Stomach (tissue), 4 donors: ENCODE data around the gene PTPRM.

Experiments
- CTCF ChIP-seq, 7 experiments: fragments of 450-650 bp in 4 of 7; fragments of 200-600 bp in 3 of 7; sonication (generic) in 3 of 7; IDR thresholded peaks; one replicate each; pipeline ENCODE4 v1.5.1; 2016 to 2019; ENCODE audit warnings: antibody characterized with exemption in 7 of 7, control low read depth in 2 of 7, mild to moderate bottlenecking in 1 of 7
- POLR2A ChIP-seq, 4 donors: fragments of 450-650 bp; IDR thresholded peaks; one replicate each; pipeline ENCODE4 v1.6.1; 2016; ENCODE audit warnings: antibody characterized with exemption in 4 of 4, control low read depth in 2 of 4, mild to moderate bottlenecking in 1 of 4, moderate library complexity in 1 of 4
- POLR2AphosphoS5 ChIP-seq, 3 donors: sonication (generic); formaldehyde crosslinking; IDR thresholded peaks; one replicate each; pipeline ENCODE4 v1.6.1; 2016; ENCODE audit warnings: antibody characterized with exemption in 3 of 3

GRCh38 chr18:8290435-8290834, 723.3 kb downstream of the PTPRM start:
- TF ChIP-seq POLR2A (IDR thresholded peaks at IDR 0.05), result no peak
- TF ChIP-seq CTCF (IDR thresholded peaks at IDR 0.05), result no peak
- no peak for TF ChIP-seq POLR2AphosphoS5 (IDR thresholded peaks at IDR 0.05)
